Caco-2 (cell line): ENCODE results near the gene RPUSD1. TPM values are rescaled to one million over a fixed set of nuclear protein-coding genes. Genes with fewer than 3 reads are reported as not detected.

Experiments
- BruUV-seq: library from RNA; stranded (reverse); fragments of 400-500 nt; replicated peaks from 2 replicates; lab custom pipeline; 2021; lab: Mats Ljungman, UMichigan
- CTCF ChIA-PET: fragments of 300-600 bp; sonication (Branson Sonifier 250); formaldehyde crosslinking; loops from one replicate; lab custom pipeline; 2022; ENCODE audit warnings: antibody characterized with exemption; lab: Charles Lee
- POLR2A ChIA-PET: fragments of 300-600 bp; sonication (Branson Sonifier 250); formaldehyde crosslinking; loops from one replicate; lab custom pipeline; 2022; ENCODE audit warnings: antibody characterized with exemption; lab: Charles Lee
- DNase-seq, 2 experiments: peaks; one replicate each; pipeline versions ENCODE4 v3.0.0 to v3.0.0-alpha.2; 2020 to 2022
- H3K27me3 ChIP-seq: replicated peaks from 2 replicates; pipeline ENCODE4 v1.6.0; 2011; ENCODE audit warnings: low read length; ENCODE audit not compliant: control insufficient read depth, insufficient read depth
- H3K36me3 ChIP-seq: 2 replicates; pipeline ENCODE4 v1.5.1; 2011; ENCODE audit warnings: low read length; ENCODE audit not compliant: control insufficient read depth, insufficient read depth
- H3K4me1 ChIP-seq: fragments of 250-450 bp; sonication (Bioruptor Pico); 2 replicates; pipeline ENCODE4 v1.5.1; 2020; ENCODE audit warnings: mild to moderate bottlenecking
- H3K4me3 ChIP-seq: 2 replicates; pipeline ENCODE4 v1.5.1; 2011; ENCODE audit warnings: low read depth, mild to moderate bottlenecking, control low read depth, low read length
- H3K9me3 ChIP-seq: fragments of 250-450 bp; sonication (Bioruptor Pico); 2 replicates; pipeline ENCODE4 v1.5.1; 2020; ENCODE audit warnings: mild to moderate bottlenecking, moderate library complexity
- H3K27ac Mint-ChIP-seq: one replicate; pipeline ENCODE4 v1.8.0; 2022; ENCODE audit warnings: mixed read lengths; ENCODE audit not compliant: unreplicated experiment
- H3K27me3 Mint-ChIP-seq: one replicate; pipeline ENCODE4 v1.8.0; 2022; ENCODE audit warnings: mixed read lengths; ENCODE audit not compliant: insufficient read depth, unreplicated experiment
- H3K36me3 Mint-ChIP-seq: one replicate; pipeline ENCODE4 v1.8.0; 2022; ENCODE audit warnings: mild to moderate bottlenecking, mixed read lengths; ENCODE audit not compliant: insufficient read depth, unreplicated experiment
- H3K4me1 Mint-ChIP-seq: one replicate; pipeline ENCODE4 v1.8.0; 2022; ENCODE audit warnings: low read depth, mixed read lengths; ENCODE audit not compliant: unreplicated experiment
- H3K4me3 Mint-ChIP-seq: one replicate; pipeline ENCODE4 v1.8.0; 2022; ENCODE audit warnings: mild to moderate bottlenecking, moderate library complexity, mixed read lengths; ENCODE audit not compliant: unreplicated experiment
- H3K9me3 Mint-ChIP-seq: one replicate; pipeline ENCODE4 v1.8.0; 2022; ENCODE audit warnings: mixed read lengths; ENCODE audit not compliant: unreplicated experiment
- intact Hi-C: fragments of 100-400 bp; cut with micrococcal nuclease; formaldehyde crosslinking; loops from one replicate; pipeline ENCODE4 v1.10.0; 2022; ENCODE audit not compliant: unreplicated experiment
- total RNA-seq: library from RNA; stranded (reverse); gene quantifications from 2 replicates; pipeline ENCODE4 v1.2.3, GENCODE V29; 2022
- TF ChIP-seq, protein P1 (sequence below), 2 experiments: fragments of 200-600 bp in 1 of 2; IDR thresholded peaks; 1 replicate in 1 of 2; 2 replicates in 1 of 2; pipeline versions ENCODE4 v1.5.1 to v1.8.0; 2011 to 2022; ENCODE audit warnings: antibody characterized with exemption in 1 of 2, control low read depth in 1 of 2, inconsistent platforms in 1 of 2, low read depth in 1 of 2, low read length in 1 of 2, mild to moderate bottlenecking in 1 of 2, moderate library complexity in 1 of 2; ENCODE audit not compliant: insufficient read depth in 1 of 2, severe bottlenecking in 1 of 2, unreplicated experiment in 1 of 2

Gene RPUSD1
- total RNA-seq, 1 experiment from 2014 or later = 44.0 TPM

DNA sequence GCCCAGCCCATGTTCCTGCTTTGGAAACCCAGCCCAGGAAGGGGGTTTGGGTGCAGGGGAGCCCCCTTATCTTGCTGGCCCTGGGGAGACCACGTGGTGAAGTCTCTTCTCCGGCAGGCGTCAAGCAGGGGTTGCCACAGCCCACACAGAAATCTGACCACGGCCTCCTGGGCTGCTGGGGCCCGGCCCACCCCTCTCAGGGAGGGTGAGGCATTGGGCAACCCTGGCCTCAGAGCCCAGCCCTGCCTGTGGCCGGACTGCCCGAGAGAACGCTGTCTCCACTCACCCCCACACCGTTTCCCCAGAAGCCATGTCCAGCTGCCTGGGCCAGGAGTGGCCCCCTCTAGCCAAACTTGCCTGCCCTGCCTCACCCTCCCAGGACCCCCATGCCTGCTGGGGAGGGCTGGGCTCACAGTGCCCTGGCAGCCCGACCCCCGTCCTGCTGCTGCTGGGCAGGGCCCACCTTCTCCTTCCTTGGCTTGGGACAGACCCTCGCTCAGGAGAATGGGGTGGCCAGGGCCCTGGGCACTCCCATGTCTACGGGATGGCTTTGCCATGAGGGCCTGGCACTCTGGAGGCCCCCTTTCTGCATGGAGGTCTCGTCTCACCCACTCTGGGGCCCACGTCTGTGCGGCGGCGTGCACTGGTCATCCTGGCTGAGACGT is 6.7 kb downstream of the RPUSD1 start:
- no TSS peak for BruUV-seq
- CTCF ChIA-PET = no interaction called here
- Mint-ChIP-seq H3K36me3 (peaks cover 19% of the 10 kb centered on the region), H3K9me3 (no peaks in the 10 kb centered on the region), H3K4me1 (no peaks in the 10 kb centered on the region), H3K27me3 (no peaks in the 10 kb centered on the region), H3K27ac (no peak overlapping the region), H3K4me3 (no peak overlapping the region)
- Histone ChIP-seq H3K27me3 (no peaks in the 10 kb centered on the region), H3K4me3 (no peak overlapping the region), H3K9me3 (no peaks in the 10 kb centered on the region), H3K4me1 (0 out of 2 replicates have a peak, but pooled peaks cover 3% of the 10 kb centered on the region), H3K36me3 (peaks cover 1% of the 10 kb centered on the region; the same call in 1 of the 2 replicates)
- intact Hi-C loops = loop anchor here (10.0 kb wide), 1 partner anchor 67 kb away; the partner anchor contains the start of gene METRN
- DNase-seq = no peak
- TF ChIP-seq, protein P1, sequence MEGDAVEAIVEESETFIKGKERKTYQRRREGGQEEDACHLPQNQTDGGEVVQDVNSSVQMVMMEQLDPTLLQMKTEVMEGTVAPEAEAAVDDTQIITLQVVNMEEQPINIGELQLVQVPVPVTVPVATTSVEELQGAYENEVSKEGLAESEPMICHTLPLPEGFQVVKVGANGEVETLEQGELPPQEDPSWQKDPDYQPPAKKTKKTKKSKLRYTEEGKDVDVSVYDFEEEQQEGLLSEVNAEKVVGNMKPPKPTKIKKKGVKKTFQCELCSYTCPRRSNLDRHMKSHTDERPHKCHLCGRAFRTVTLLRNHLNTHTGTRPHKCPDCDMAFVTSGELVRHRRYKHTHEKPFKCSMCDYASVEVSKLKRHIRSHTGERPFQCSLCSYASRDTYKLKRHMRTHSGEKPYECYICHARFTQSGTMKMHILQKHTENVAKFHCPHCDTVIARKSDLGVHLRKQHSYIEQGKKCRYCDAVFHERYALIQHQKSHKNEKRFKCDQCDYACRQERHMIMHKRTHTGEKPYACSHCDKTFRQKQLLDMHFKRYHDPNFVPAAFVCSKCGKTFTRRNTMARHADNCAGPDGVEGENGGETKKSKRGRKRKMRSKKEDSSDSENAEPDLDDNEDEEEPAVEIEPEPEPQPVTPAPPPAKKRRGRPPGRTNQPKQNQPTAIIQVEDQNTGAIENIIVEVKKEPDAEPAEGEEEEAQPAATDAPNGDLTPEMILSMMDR (IDR thresholded peaks at IDR 0.05; ENCODE audit: insufficient read depth in 1 of 2, low read depth in 1 of 2, low read length in 1 of 2, severe bottlenecking in 1 of 2, unreplicated experiment in 1 of 2) = no peak
- POLR2A ChIA-PET = no interaction called here

DNA sequence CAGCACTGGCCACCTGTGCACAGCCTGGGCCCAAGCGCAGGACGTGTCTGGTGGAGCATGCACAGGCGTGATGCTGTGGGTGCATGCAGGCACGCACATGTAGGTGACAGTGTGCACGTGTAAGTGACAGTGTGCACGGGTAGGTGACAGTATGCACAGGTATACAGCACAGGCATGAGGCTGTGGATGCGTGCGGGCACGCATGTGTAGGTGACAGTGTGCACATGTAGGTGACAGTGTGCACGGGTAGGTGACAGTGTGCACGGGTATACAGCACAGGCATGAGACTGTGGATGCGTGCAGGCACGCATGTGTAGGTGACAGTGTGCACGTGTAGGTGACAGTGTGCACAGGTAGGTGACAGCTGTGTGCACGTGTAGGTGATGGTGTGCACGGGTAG is 7.9 kb downstream of the RPUSD1 start:
- no peaks in the 10 kb centered on the region for H3K27me3 ChIP-seq
- no TSS peak for BruUV-seq
- ChIA-PET CTCF (no interaction called here), POLR2A (no interaction called here)
- H3K27ac Mint-ChIP-seq = no peak overlapping the region
- no peak for DNase-seq
- H3K9me3 Mint-ChIP-seq = no peaks in the 10 kb centered on the region
- H3K36me3 ChIP-seq = no peaks in the 10 kb centered on the region
- peaks cover 19% of the 10 kb centered on the region for H3K36me3 Mint-ChIP-seq
- no peak overlapping the region for H3K4me3 Mint-ChIP-seq
- H3K4me1 Mint-ChIP-seq = no peaks in the 10 kb centered on the region
- TF ChIP-seq, protein P1 (IDR thresholded peaks at IDR 0.05; ENCODE audit: insufficient read depth in 1 of 2, low read depth in 1 of 2, low read length in 1 of 2, severe bottlenecking in 1 of 2, unreplicated experiment in 1 of 2) = no peak
- no peaks in the 10 kb centered on the region for H3K27me3 Mint-ChIP-seq
- H3K4me3 ChIP-seq = no peak overlapping the region
- intact Hi-C loops = loop anchor here (10.0 kb wide), 1 partner anchor 65 kb away; the partner anchor contains the start of gene METRN
- H3K4me1 ChIP-seq = 0 out of 2 replicates have a peak, but pooled peaks cover 3% of the 10 kb centered on the region
- H3K9me3 ChIP-seq = no peaks in the 10 kb centered on the region

DNA sequence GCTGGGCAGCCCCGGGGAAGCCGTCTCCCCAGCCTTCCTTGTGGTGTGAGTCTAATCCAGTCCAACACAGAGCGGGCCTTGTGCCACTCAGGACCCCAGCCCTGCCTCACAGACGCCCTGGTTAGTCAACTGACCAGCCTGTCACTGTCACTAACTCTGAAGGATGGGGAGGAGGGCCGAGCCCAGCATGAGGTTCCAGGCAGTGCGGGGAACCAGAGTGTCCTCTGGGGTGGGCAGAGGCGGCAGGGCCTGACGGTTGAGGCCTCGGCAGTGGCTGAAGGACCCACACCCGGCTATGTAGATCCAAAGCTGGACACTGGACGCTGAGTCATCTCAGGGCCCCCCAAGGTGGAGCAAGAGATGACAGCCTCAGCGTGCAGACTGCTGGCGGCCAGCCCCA is 8.6 kb downstream of the RPUSD1 start:
- no TSS peak for BruUV-seq
- no peaks in the 10 kb centered on the region for H3K27me3 Mint-ChIP-seq
- H3K4me3 ChIP-seq = no peak overlapping the region
- peaks cover 19% of the 10 kb centered on the region for H3K36me3 Mint-ChIP-seq
- ChIA-PET CTCF (no interaction called here), POLR2A (no interaction called here)
- DNase-seq = no peak
- no peaks in the 10 kb centered on the region for H3K9me3 ChIP-seq
- H3K4me1 Mint-ChIP-seq = no peaks in the 10 kb centered on the region
- no peak overlapping the region for H3K27ac Mint-ChIP-seq
- H3K36me3 ChIP-seq = no peaks in the 10 kb centered on the region
- no peaks in the 10 kb centered on the region for H3K9me3 Mint-ChIP-seq
- H3K27me3 ChIP-seq = no peaks in the 10 kb centered on the region
- H3K4me3 Mint-ChIP-seq = no peak overlapping the region
- 0 out of 2 replicates have a peak, but pooled peaks cover 3% of the 10 kb centered on the region for H3K4me1 ChIP-seq
- TF ChIP-seq, protein P1 (IDR thresholded peaks at IDR 0.05; ENCODE audit: insufficient read depth in 1 of 2, low read depth in 1 of 2, low read length in 1 of 2, severe bottlenecking in 1 of 2, unreplicated experiment in 1 of 2) = no peak
- intact Hi-C loops = no loop called here
